ENCODE data around the gene TMEM41A.

TMEM41A gene

GRCh38 chr3:185498503-185499396 is at the start of gene TMEM41A:
Gene TMEM41A (minus strand): TSS chr3:185499035. CDS start chr3:185498961, 74 bp downstream.
- peak; percentile 95 for DNase-seq

DNA sequence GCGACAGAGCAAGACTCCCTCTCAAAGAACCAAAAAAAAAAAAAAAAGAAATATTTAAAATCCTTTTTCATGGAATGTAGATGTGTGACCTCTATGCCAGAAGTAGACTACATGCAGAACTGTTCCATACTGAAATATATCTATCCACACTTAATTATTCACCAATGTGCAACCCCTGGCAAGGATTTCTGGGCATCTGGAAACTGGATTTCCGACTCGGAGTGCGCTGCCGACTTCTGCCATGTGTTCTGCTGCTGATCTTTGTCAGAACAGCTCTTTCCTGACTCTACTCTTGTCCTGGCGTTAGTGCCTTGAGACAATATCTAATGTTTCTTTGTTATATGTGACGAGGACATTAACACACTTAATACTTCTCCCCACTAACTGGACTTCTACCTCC is 41.9 kb upstream of the TMEM41A start:
- DNase-seq, result no peak

GRCh38 chr3:185539934-185540333 is 41.1 kb upstream of the TMEM41A start:
- DNase-seq, result no peak

DNA sequence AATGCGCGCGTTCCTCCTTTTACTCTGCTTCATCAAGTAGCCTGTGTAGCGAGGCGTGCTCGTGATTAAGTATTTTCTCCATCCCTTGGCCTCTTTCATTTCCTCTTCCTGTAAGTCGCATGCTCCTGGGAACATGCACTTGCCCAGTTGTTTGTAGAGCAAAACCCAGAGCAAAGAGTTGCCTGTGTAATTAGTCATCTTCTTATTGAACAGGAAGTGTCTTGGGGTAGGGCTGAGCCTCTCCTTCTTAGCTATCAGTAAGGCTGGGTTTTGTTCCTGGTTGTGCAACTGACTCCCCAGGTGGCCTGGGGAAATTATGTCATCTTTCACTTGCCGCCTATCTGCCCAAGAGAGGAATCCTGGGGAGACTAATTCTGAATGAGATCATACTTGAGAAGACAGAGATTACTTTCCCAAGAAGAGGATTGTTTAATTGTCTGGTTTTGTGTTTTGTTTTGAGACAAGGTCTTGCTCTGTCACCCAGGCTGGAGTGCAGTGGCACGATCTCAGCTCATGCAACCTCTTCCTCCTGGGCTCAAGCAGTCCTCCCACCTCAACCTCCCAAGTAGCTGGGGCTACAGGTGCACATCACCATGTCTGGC is 38.6 kb upstream of the TMEM41A start:
- DNase-seq, result no peak

DNA sequence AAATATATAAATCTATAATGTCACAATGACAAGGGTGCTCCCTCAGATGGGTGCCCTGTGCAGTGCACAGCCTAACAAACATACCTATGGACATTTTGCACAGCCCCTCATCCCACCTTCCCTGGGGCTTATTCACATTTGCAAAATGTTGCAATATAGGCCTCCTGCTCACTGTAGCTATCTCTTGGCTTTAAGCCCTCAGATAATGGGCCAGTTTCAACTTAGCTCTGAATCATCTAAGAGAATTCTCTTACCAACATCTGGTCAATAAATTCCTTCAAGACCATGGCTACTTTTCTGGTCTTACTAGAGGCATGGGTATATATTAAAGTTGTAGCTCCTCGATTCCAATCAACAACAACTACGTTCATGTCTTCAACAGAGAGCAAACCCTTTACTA is 35.7 kb upstream of the TMEM41A start:
- no peak for DNase-seq

DNA sequence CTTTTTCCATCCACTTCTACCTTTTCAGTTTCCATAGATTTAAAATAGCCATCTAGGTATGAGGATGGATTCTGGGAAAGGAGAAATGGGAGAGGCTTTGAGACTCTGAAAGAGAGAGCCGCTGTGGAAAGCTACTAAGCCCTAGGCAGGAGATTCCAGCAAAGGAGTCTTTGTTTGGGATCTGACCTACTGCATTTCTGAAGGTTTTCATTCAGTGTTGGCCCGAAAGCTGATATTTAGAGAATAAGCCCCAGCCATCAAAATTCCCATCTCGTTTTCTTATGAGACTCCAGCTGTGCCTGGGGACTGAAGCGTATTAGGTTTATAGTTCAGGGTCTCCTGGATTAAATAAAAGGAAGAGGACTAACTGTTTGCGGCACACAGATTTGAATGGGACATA is 34.1 kb upstream of the TMEM41A start:
- no peak for DNase-seq

- DNase-seq, result no peak
Observed at GRCh38 chr3:185530856-185531255, 32.0 kb upstream of the TMEM41A start.

DNA sequence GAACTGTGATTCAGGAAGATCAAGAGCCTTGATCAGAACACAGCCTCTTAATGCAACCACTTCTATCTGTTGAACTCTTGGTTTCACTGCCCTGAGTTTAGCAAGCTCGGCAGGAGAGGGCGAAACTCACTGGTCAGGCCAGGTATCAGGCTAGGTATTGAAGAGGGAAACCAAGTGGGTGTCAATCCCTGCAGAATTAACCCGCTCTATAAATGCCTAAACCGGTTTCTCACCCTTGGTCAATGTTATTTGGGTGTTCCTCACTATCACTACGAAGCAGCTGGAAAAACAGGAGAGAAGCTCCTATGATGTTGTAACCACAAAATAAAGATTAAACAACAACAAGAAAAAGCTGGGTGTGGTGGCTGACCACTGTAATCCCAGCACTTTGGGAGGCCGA is 29.7 kb upstream of the TMEM41A start:
- DNase-seq, result no peak

GRCh38 chr3:185527364-185527763 is 28.5 kb upstream of the TMEM41A start:
- no peak for DNase-seq

DNA sequence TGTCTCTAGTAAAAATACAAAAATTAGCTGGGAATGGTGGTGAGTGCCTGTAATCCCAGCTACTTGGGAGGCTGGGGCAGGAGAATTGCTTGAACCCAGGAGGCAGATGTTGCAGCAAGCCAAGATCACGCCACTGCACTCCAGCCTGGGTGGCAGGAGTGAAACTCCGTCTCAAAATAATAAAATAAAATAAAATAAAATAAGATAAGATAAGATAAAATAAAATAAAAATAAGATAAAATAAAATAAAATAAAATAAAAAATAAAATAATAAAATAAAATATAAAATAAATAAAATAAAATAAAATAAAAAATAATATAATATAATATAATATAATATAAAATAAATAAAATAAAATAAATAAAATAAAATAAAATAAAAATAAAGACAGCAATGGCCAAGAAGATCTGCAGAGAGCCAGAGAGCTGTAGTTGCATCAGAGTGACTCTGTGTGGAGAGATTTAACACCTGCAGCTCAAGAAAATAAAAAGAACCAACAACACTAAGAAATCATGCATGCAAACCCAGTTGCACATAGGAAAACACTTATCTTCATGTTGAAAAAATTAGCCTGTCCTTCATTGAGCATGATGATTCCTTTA is 27.6 kb upstream of the TMEM41A start:
- DNase-seq, result no peak

DNA sequence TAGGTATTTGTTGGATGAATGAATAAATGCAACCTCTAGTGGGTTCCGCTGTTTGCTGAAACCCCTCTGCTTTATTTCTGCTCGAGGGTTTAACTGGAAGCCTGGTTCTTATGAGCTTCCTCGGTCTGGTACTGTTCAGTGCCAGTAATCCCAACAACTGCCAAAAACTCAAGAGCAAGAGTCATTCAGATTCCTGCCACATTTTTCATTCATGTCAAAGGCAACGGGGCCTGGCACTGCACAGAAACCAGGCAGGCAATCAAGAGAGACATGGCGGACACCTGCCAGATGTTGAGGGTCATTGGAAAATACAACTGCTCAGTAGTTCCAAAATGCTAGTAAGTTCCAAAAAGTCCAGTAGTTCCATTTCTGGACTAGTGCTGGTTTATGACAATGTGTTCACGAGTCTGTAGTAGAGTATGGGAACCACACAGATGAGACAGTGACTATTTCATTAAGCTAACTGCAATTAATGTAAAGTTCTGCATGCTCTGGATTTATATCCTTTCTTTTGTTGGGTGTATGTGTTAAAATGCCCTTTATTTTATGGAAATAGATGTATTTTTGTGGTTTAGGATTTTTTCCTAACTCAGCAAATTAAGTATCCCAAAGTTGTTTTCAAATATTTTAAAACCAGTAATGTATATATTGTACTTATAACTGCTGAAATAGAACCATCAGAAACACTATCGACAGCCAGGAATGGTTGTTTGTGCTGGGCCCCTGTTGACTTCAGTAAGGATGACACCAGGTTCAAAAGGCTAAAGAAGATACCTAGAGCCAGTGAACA is 22.7 kb upstream of the TMEM41A start:
- DNase-seq, result no peak

GRCh38 chr3:185519021-185519420 is 20.2 kb upstream of the TMEM41A start:
- no peak for DNase-seq

DNA sequence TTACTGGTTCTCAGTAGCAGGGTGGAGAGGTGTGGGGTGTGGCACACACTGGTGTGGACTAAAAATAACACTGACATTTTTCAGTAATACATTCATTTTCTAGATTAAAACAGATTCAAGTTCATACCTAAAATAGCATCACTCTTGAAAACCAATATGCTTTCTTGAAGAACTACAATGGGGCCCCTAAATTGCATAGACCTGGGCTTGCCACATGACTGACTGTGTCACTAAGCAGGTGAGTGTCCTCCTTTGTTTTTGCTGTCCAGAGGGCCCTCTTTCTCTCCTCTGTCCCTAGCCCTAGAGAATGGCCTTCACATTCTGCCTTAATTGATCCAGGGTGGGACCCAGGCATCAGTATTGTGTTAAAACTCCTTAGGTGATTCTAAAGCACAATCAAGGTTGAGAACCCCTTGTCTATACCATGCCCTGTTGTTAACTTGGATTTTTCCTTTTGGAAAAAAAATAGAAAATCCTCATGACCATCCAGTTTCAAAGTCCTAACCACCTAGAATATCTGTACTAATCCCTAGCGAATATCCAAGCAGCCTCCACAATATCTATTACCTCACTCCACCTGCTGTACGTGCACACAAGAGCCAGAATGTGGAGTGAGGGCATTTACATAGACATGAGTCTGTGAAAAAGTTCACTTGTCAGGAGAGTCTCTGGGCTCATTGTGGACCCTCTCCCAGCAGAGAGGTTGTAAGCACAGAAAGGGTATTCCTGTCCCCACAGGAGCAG is 18.7 kb upstream of the TMEM41A start:
- no peak for DNase-seq

DNA sequence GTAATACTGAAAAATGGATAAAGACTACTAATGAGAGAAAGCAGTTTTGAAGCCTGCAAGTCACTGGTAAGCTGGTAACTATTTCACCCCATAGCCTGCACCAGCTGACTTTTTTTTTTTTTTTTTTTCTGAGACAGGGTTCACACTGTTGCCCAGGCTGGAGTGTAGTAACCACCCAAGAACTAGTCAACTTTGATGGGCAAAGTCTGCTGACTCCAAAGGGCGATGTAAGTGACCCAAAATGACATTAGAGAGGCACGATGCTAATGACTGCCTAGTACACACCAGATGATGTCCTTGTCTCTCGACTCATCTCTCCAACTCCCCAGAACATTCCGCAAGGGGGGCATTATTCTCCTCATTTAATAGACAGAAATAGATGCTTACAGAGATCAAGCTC is 12.9 kb upstream of the TMEM41A start:
- DNase-seq, result no peak

GRCh38 chr3:185508335-185508991 is 9.6 kb upstream of the TMEM41A start:
- no peak for DNase-seq

GRCh38 chr3:185507883-185508282 is 9.0 kb upstream of the TMEM41A start:
- no peak for DNase-seq

DNA sequence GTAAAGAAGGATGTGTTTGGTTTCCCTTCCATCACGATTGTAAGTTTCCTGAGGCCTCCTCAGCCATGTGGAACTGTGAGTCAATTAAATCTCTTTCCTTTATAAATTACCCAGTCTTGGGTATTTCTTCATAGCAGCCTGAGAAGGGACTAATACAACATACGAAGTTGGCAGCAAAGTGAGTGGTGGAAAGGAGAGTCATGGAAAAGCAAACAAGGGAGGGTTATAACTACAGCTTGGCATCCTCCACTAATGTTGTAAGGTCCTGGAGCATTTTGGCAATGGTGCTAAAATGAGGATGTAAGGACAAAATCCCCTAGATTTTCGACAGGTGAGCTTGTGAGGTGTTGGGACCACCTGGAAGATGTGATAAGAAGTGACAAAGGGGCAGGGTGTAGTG is 5.8 kb upstream of the TMEM41A start:
- DNase-seq, result no peak

DNA sequence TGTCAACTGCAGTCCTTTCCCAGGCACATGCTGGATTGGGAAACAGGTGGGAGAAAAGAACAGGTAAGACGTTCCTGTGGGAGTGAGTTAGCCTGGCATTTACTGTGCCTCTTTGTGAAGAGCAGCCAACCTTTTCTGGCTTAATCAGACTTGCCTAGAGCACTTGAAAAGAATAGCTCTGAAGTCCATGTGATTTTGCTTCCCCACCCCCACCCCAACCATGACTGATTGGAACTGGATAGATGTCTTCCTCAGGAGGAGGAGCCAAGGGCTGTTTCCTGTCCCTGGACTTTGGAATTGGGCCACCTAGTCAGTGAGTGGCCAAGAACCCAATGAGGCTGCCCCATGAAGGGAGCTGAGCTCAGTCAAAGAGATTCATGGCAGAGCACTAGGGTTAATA is 4.7 kb upstream of the TMEM41A start:
- DNase-seq, result no peak

DNA sequence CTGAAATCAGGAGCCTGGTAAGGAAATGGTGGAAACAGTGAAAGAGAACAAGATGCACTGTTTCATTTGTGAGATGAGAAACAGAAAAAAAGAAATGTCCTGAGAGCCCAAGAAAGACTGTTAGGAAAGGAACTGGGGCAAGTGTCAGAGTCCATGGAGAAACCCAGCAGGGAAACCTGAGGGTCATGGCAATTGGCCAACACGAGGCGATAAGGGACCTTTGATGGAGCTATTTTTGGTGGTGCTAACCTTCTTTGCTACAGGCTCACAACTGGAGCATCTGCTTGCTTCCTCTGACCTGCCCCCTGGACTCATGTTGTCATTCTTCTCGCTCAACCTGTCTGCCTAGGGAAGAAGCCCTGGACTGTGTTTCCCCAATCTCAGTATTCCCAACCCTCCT is 4.2 kb upstream of the TMEM41A start:
- DNase-seq, result no peak

DNA sequence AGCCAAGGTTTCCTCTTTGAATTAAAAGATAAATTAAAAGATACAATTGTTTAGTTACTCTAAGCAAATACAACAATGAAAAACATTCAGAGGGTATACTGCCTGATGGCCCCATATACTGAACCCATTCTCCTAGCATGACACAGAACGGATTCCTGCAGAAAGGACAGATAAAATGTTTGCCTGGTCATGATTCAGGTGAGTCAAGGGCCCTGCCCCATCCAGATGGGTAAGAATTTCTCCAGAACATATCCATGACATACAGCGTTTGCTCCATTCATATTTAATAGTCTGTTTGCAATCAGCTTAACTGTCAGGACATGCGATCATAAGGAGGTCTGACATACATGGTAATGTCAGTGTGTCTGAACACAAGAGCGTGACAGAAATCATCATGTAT is 8.6 kb downstream of the TMEM41A start:
- no peak for DNase-seq

DNA sequence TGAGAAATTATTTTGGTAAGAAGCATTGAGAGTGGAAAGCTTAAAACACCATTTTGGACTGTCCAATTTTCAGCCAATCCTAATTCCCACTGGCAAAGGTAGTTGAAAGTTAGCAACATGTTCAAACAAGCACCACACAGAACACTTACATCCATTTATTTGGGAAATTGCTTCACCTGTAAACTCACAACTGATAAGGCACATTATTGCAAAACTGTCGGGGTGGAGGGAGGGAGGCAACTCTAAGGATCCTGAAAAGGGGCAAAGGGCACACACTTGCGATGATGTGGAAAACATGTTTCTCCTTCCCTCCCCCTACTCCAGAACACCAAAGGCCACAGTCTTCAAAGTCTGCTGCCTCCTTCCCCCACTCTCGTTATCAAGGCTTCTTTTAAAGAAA is 9.4 kb downstream of the TMEM41A start:
- no peak for DNase-seq

GRCh38 chr3:185488465-185488864 is 10.4 kb downstream of the TMEM41A start:
- no peak for DNase-seq
